ENCODE data around the gene IARS1. TPM values are rescaled to one million over a fixed set of nuclear protein-coding genes. Genes with fewer than 3 reads are reported as not detected.

The IARS1 gene
- total RNA-seq, 1 donor from 2014 or later = 54.2 TPM

DNA sequence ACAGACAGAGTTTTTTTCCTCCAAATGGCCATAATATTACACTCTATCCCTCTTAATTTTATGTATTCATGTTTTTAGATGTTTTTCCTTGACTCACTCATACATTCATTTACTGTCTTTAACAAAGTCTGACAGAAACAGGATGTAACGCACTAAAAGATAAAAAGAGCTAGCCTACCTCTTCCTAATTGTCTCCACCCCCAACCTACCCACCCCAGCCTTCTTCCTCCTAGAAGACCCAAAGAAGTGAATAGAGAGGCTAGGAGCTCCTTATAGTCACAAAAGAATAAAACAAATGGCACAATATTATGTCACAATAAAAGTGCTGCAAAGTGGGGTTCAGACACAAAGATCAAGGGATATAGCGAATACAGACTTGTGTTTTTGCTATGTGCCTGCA lies 30.9 kb upstream of the IARS1 start:
- Histone ChIP-seq H3K9me3 (replicated peaks) (no peaks in the 10 kb centered on the region), H3K36me3 (peaks cover 40% of the 10 kb centered on the region), H3K4me1 (peaks cover 40% of the 10 kb centered on the region), H3K27me3 (ENCODE audit: low read depth) (no peaks in the 10 kb centered on the region), H3K27ac (replicated peaks) (peak overlapping the region; percentile 97), H3K4me3 (peak overlapping the region; percentile 88)
- TF ChIP-seq, protein P1, sequence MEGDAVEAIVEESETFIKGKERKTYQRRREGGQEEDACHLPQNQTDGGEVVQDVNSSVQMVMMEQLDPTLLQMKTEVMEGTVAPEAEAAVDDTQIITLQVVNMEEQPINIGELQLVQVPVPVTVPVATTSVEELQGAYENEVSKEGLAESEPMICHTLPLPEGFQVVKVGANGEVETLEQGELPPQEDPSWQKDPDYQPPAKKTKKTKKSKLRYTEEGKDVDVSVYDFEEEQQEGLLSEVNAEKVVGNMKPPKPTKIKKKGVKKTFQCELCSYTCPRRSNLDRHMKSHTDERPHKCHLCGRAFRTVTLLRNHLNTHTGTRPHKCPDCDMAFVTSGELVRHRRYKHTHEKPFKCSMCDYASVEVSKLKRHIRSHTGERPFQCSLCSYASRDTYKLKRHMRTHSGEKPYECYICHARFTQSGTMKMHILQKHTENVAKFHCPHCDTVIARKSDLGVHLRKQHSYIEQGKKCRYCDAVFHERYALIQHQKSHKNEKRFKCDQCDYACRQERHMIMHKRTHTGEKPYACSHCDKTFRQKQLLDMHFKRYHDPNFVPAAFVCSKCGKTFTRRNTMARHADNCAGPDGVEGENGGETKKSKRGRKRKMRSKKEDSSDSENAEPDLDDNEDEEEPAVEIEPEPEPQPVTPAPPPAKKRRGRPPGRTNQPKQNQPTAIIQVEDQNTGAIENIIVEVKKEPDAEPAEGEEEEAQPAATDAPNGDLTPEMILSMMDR (IDR thresholded peaks at IDR 0.05; ENCODE audit: borderline replicate concordance) = no peak
- intact Hi-C loops (cut with micrococcal nuclease) = loop anchor here (10.0 kb wide), 1 partner anchor 310 kb away; no protein-coding TSS in a partner anchor
- DNase-seq = no peak

DNA sequence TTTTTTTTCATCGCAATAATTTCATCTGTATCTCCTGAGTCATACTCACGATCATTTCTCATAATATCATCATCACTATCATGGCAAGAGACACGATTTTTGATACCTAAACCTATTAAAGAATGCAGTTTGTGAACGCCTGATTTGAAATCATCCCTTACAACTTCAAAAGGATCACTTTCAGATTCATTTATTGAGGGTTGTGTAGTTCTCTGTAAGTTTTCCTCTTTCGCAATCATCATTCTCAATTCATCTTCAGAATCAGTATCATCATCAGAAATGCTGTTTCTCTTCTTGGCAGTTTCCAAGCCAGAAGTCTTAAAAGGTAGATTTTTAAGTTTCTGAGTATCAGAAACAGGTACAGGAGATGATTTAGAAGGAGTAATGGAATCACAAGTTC lies 22.0 kb upstream of the IARS1 start:
- Histone ChIP-seq H3K4me3 (no peak overlapping the region), H3K36me3 (peaks cover 65% of the 10 kb centered on the region), H3K27me3 (ENCODE audit: low read depth) (no peaks in the 10 kb centered on the region)

DNA sequence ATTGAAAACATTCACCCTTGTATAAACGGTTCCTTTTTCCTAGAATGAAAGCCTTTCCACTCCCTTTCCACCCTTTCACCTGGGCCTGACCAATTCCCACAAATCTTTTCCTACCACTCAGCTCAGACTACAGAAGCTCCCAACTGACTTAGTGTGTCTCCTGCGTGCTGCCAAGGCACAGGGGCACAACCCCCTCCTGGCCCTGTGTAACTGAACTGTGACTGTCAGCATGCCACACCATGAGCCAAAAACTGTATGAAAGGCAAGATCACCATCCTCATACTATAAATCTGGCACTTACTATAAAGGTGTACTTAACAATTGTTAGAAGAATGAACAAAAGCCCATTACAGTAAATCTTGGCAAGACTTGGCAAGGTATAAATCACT lies 20.1 kb upstream of the IARS1 start:
- H3K36me3 ChIP-seq = peaks cover 65% of the 10 kb centered on the region
- no peaks in the 10 kb centered on the region for H3K9me3 ChIP-seq (replicated peaks)
- H3K27me3 ChIP-seq (ENCODE audit: low read depth) = no peaks in the 10 kb centered on the region
- DNase-seq = no peak
- peak overlapping the region; percentile 2 for H3K4me3 ChIP-seq
- peak overlapping the region; percentile 76 for H3K27ac ChIP-seq (replicated peaks)
- TF ChIP-seq, protein P1 (IDR thresholded peaks at IDR 0.05; ENCODE audit: borderline replicate concordance) = no peak
- peaks cover 28% of the 10 kb centered on the region for H3K4me1 ChIP-seq
- intact Hi-C loops (cut with micrococcal nuclease) = no loop called here

More for the DNA sequence above, 22.0 kb upstream of the IARS1 start:
- no peaks in the 10 kb centered on the region for H3K9me3 ChIP-seq (replicated peaks)
- intact Hi-C loops (cut with micrococcal nuclease) = no loop called here
- no peak overlapping the region for H3K27ac ChIP-seq (replicated peaks)
- peaks cover 23% of the 10 kb centered on the region for H3K4me1 ChIP-seq
- TF ChIP-seq, protein P1 (IDR thresholded peaks at IDR 0.05; ENCODE audit: borderline replicate concordance) = no peak
- no peak for DNase-seq

DNA sequence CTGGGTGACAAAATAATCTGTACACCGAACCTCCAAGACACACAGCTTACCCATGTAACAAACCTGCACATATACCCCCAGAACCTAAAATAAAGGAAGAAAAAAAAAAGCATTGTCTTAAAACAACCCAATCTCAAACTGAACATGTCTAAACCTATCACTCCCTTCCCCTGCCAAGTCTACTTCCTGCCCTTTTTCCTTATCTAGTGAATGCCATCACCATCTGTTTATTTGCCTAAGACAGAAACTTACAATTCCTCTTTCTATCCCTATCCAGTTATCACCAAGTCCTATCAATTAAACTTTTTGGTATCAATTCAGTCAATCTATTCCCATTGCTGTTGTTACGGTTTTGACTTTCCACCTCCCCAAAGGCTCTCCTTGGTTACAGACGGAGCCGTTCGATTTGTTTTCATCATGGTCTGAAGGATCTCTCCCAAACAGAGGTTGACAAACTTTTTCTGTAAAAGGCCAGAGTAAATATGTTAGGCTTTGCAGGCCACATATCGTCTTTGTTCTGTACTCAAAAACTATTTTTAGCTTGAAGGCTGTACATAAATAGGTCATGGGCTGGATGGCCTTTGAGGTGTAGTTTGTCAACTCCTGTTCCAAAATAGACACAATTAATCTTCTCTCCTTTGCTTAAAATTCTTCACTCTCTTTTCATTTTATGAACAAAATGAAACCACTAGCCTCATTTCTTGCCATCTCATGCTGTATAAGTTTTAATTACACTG lies 19.6 kb upstream of the IARS1 start:
- peaks cover 65% of the 10 kb centered on the region for H3K36me3 ChIP-seq
- peaks cover 29% of the 10 kb centered on the region for H3K4me1 ChIP-seq
- H3K9me3 ChIP-seq (replicated peaks) = no peaks in the 10 kb centered on the region
- H3K4me3 ChIP-seq = peak overlapping the region; percentile 2
- H3K27ac ChIP-seq (replicated peaks) = peak overlapping the region; percentile 76
- no peak for DNase-seq
- TF ChIP-seq, protein P1 (IDR thresholded peaks at IDR 0.05; ENCODE audit: borderline replicate concordance) = no peak
- intact Hi-C loops (cut with micrococcal nuclease) = no loop called here
- no peaks in the 10 kb centered on the region for H3K27me3 ChIP-seq (ENCODE audit: low read depth)

DNA sequence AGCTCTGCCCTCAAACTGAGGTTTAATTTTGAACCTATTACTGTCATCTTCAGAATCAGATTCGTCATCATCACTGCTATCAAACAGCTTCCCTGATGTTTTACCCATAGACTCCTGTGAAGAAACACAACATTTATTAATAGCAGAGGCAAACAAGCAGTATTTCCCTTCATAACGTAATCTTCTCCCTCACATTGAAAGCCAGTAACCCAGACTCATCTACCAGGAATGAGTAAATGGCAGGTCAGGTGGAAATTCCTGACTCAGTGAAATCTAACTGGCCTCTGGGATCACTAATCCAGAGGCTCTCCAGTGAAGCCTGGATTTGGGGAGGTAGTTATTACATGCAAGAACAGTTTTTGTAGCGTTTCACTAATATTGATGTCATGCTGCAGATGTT lies 17.1 kb upstream of the IARS1 start:
- no peaks in the 10 kb centered on the region for H3K27me3 ChIP-seq (ENCODE audit: low read depth)
- intact Hi-C loops (cut with micrococcal nuclease) = no loop called here
- no peak overlapping the region for H3K27ac ChIP-seq (replicated peaks)
- TF ChIP-seq, protein P1 (IDR thresholded peaks at IDR 0.05; ENCODE audit: borderline replicate concordance) = no peak
- H3K4me3 ChIP-seq = no peak overlapping the region
- peaks cover 29% of the 10 kb centered on the region for H3K4me1 ChIP-seq
- no peak for DNase-seq
- no peaks in the 10 kb centered on the region for H3K9me3 ChIP-seq (replicated peaks)
- peaks cover 65% of the 10 kb centered on the region for H3K36me3 ChIP-seq

All from left ventricle myocardium inferior (tissue), 1 donor.